Measurements from ENCODE around the gene PAX8. TPM values are rescaled to one million over a fixed set of nuclear protein-coding genes. Genes with fewer than 3 reads are reported as not detected.

Gene PAX8
- total and polyA plus RNA-seq, 2 of the 13 experiments (the other 11 are each of a cell fraction or from before 2014, with no cell fraction given): 1.5 to 8.8 TPM

- TF ChIP-seq, protein P1, sequence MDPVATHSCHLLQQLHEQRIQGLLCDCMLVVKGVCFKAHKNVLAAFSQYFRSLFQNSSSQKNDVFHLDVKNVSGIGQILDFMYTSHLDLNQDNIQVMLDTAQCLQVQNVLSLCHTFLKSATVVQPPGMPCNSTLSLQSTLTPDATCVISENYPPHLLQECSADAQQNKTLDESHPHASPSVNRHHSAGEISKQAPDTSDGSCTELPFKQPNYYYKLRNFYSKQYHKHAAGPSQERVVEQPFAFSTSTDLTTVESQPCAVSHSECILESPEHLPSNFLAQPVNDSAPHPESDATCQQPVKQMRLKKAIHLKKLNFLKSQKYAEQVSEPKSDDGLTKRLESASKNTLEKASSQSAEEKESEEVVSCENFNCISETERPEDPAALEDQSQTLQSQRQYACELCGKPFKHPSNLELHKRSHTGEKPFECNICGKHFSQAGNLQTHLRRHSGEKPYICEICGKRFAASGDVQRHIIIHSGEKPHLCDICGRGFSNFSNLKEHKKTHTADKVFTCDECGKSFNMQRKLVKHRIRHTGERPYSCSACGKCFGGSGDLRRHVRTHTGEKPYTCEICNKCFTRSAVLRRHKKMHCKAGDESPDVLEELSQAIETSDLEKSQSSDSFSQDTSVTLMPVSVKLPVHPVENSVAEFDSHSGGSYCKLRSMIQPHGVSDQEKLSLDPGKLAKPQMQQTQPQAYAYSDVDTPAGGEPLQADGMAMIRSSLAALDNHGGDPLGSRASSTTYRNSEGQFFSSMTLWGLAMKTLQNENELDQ (CRISPR knock-in tag; IDR thresholded peaks at IDR 0.05; ENCODE audit: borderline replicate concordance): no peak
- TF ChIP-seq ELF3 (CRISPR knock-in tag; IDR thresholded peaks at IDR 0.05) (peak; percentile 92), RCOR2 (CRISPR knock-in tag; IDR thresholded peaks at IDR 0.05) (peak; percentile 71), MEIS2 (CRISPR knock-in tag; IDR thresholded peaks at IDR 0.05) (peak; percentile 93), CBX5 (CRISPR knock-in tag; IDR thresholded peaks at IDR 0.05; ENCODE audit: borderline replicate concordance) (no peak; the same call in 1 of the 2 replicates), FOXO1 (CRISPR knock-in tag; IDR thresholded peaks at IDR 0.05) (peak; percentile 35; the same call in 1 of the 2 replicates), HBP1 (CRISPR knock-in tag; IDR thresholded peaks at IDR 0.05; ENCODE audit: low read depth) (peak; percentile 54; the same call in 1 of the 2 replicates), ZNF615 (CRISPR knock-in tag; IDR thresholded peaks at IDR 0.05; ENCODE audit: borderline replicate concordance) (no peak), ZFP37 (CRISPR knock-in tag; IDR thresholded peaks at IDR 0.05; ENCODE audit: borderline replicate concordance) (no peak), ZFP41 (CRISPR knock-in tag; IDR thresholded peaks at IDR 0.05; ENCODE audit: borderline replicate concordance) (peak; percentile 72; the same call in 1 of the 2 replicates), GATAD1 (CRISPR knock-in tag; IDR thresholded peaks at IDR 0.05) (peak; percentile 36; the same call in 1 of the 2 replicates), KDM6A (CRISPR knock-in tag; IDR thresholded peaks at IDR 0.05; ENCODE audit: low read depth) (peak; percentile 76; the same call in 1 of the 2 replicates), NR2F1 (CRISPR knock-in tag; IDR thresholded peaks at IDR 0.05) (peak; percentile 29 to 35; a peak in 2 of 4 replicates), SOX6 (IDR thresholded peaks at IDR 0.05) (no peak), SOX6 (CRISPR knock-in tag; IDR thresholded peaks at IDR 0.05) (peak; percentile 67; the same call in 1 of the 2 replicates), ZNF572 (CRISPR knock-in tag; IDR thresholded peaks at IDR 0.05) (peak; percentile 76; the same call in 1 of the 2 replicates), FOXO4 (CRISPR knock-in tag; conservative IDR thresholded peaks at IDR 0.05) (no peak), ZSCAN31 (CRISPR knock-in tag; IDR thresholded peaks at IDR 0.05; ENCODE audit: low read depth) (peak; percentile 76), HDAC2 (CRISPR knock-in tag; IDR thresholded peaks at IDR 0.05) (peak; percentile 80), DNMT3B (CRISPR knock-in tag; conservative IDR thresholded peaks at IDR 0.05) (0 out of 2 replicates have a peak, but pooled peaks have one; percentile 37), ARHGAP35 (CRISPR knock-in tag; IDR thresholded peaks at IDR 0.05; ENCODE audit: borderline replicate concordance) (peak; percentile 29; the same call in 1 of the 2 replicates), SAP130 (CRISPR knock-in tag; IDR thresholded peaks at IDR 0.05; ENCODE audit: low read depth) (peak; percentile 92)
- TF ChIP-seq, protein P2, sequence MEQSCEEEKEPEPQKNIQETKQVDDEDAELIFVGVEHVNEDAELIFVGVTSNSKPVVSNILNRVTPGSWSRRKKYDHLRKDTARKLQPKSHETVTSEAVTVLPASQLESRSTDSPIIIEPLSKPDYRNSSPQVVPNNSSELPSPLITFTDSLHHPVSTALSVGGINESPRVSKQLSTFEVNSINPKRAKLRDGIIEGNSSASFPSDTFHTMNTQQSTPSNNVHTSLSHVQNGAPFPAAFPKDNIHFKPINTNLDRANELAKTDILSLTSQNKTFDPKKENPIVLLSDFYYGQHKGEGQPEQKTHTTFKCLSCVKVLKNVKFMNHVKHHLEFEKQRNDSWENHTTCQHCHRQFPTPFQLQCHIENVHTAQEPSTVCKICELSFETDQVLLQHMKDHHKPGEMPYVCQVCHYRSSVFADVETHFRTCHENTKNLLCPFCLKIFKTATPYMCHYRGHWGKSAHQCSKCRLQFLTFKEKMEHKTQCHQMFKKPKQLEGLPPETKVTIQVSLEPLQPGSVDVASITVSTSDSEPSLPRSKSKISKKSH (CRISPR knock-in tag; IDR thresholded peaks at IDR 0.05; ENCODE audit: borderline replicate concordance): peak; percentile 89; the same call in 1 of the 2 replicates
Measured at GRCh38 chr2:113180131-113180946, 98.4 kb downstream of the PAX8 start (continued).
